Esophagus squamous epithelium (tissue), 4 donors: ENCODE measurements around the gene SLC17A5.

Experiments used
- CTCF ChIP-seq, 6 experiments: fragments of 450-650 bp in 4 of 6; fragments of 200-600 bp in 2 of 6; sonication (generic) in 2 of 6; IDR thresholded peaks; one replicate each; pipeline ENCODE4 v1.5.1; 2016 to 2019; ENCODE audit warnings: antibody characterized with exemption in 6 of 6, mild to moderate bottlenecking in 4 of 6, moderate library complexity in 4 of 6
- POLR2A ChIP-seq, 4 donors: fragments of 450-650 bp; IDR thresholded peaks; one replicate each; pipeline ENCODE4 v1.6.1; 2017; ENCODE audit warnings: antibody characterized with exemption in 4 of 4, mild to moderate bottlenecking in 4 of 4, moderate library complexity in 3 of 4

GRCh38 chr6:73656531-73657145, 2.8 kb upstream of the SLC17A5 start:
- TF ChIP-seq CTCF (IDR thresholded peaks at IDR 0.05), result no peak
- TF ChIP-seq POLR2A (IDR thresholded peaks at IDR 0.05), result no peak
